Measurements from ENCODE around the gene COBL.

DNA sequence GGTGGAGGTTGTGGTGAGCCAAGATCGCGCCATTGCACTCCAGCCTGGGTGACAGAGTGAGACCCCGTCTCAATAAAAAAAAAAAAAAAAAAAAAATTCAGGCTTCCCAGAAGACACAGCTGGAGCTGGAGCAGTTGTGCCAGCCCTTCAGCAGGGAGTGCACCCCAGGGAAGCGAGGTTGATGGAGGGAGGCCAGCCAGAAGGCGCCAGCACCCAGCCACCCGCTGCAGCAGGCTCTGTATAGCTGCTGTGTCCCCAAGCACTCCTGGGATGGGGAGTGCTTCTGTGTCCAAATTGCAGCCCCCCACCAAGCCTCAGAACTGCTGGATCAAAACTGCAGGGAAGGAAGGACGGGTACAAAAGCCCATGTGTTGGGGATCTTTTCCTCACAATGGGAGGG, 47.8 kb downstream of the COBL start:
- no peak for TF ChIP-seq CTCF (IDR thresholded peaks at IDR 0.05)
- no peak for TF ChIP-seq POLR2AphosphoS5 (IDR thresholded peaks at IDR 0.05; ENCODE audit: low read depth, low read length)
- no peak for TF ChIP-seq TCF7L2 (IDR thresholded peaks at IDR 0.05; ENCODE audit: low read depth, low read length)
- TF ChIP-seq, protein P1, sequence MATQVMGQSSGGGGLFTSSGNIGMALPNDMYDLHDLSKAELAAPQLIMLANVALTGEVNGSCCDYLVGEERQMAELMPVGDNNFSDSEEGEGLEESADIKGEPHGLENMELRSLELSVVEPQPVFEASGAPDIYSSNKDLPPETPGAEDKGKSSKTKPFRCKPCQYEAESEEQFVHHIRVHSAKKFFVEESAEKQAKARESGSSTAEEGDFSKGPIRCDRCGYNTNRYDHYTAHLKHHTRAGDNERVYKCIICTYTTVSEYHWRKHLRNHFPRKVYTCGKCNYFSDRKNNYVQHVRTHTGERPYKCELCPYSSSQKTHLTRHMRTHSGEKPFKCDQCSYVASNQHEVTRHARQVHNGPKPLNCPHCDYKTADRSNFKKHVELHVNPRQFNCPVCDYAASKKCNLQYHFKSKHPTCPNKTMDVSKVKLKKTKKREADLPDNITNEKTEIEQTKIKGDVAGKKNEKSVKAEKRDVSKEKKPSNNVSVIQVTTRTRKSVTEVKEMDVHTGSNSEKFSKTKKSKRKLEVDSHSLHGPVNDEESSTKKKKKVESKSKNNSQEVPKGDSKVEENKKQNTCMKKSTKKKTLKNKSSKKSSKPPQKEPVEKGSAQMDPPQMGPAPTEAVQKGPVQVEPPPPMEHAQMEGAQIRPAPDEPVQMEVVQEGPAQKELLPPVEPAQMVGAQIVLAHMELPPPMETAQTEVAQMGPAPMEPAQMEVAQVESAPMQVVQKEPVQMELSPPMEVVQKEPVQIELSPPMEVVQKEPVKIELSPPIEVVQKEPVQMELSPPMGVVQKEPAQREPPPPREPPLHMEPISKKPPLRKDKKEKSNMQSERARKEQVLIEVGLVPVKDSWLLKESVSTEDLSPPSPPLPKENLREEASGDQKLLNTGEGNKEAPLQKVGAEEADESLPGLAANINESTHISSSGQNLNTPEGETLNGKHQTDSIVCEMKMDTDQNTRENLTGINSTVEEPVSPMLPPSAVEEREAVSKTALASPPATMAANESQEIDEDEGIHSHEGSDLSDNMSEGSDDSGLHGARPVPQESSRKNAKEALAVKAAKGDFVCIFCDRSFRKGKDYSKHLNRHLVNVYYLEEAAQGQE (IDR thresholded peaks at IDR 0.05; ENCODE audit: insufficient read depth in 1 of 2, low read depth in 2 of 2, low read length in 1 of 2): no peak
- no peak for TF ChIP-seq SIN3A (IDR thresholded peaks at IDR 0.05; ENCODE audit: borderline replicate concordance, insufficient read depth, low read depth, low read length)
